HG03039 (cell line): ENCODE results near the gene OR6S1.

Experiments
- ATAC-seq: cut with Tn5 transposase; IDR thresholded peaks from one replicate; pipeline ENCODE4 v1.9.1; 2021; ENCODE audit warnings: mild to moderate bottlenecking, moderate library complexity; ENCODE audit not compliant: unreplicated experiment

The OR6S1 gene

GRCh38 chr14:20641591-20641990, at the start of gene OR6S1:
TSS of gene OR6S1 (minus strand) at chr14:20641691. CDS start at chr14:20641691, 0 bp downstream.
- no peak for ATAC-seq

- ATAC-seq: peak; percentile 79
Measured at GRCh38 chr14:20690848-20691640, 49.6 kb upstream of the OR6S1 start.

GRCh38 chr14:20688167-20688839, 46.8 kb upstream of the OR6S1 start, which contains the start of gene ANG:
TSS of gene ANG (plus strand) at chr14:20688764. CDS start at chr14:20693565, 4,801 bp downstream.
- ATAC-seq: no peak

DNA sequence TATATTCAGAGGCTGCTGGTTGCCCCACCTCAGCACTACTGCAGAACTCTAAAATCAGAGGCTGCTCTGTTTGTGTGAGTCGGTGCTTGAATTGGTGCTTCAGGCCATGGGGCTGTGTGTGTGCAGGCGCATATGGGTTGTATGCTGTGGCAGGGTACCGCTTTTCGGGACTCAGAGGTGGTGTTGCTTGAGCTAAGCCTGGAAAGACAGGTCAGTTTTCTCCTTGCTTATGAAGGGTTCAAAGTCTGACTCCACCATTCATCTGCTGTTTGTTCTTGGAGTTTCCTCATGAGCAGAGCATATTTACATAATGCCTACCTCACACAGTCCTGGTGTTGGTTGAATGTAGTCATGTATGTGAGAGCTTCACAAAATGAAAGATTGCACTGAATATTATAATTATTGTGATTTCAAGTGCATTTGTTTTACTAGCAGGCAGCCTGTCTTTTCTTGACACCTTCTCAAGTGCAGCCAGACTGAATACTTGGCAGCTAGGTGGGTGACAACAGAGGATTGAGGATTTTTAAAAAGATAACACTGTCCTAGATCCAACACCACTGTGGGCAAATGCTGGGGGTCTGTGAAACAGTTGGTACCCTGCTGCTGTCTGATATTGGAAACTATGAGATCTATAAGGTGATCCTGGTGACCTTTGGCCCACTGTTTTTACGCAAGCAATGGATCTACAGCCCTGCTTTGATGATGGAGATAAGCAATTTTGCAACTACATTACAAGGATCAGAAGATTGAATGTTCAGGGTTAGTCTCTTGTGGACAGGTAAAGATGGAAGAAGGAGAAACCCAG, 46.1 kb upstream of the OR6S1 start:
- ATAC-seq: no peak

DNA sequence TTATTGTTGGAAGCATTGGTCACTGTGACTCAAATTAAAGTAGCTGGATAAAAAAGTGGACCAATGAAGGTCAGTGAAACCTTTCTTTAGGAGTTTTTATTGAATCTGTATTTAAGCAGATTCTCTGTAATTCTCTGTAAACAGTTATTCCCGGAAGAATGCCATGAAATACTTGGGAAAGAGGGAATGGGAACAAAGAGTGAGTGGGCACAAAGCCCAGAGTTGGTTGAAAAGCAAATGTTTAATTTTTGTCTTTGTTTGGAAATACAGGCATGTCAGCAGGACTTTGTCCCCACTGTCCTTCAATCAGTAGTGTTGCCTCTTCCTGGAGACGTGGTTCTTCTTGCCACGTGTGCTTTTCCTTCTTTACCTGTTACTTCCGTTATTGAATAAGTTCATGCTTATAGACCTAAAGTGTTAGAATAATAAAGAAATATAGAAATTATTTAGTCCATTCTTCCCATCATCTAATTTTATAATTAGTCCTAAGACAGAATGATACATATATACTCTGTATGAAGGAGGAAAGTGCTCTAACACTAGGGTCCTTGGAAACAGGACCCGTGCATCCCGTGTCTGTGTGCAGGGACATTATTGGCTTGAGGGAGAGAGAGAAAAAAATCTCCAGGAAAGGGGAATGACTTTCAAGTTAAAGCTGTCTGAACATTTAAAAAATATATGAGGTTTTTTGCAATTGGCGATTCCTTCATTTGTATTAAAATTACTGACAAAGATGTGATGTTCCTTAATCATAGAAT, 45.1 kb upstream of the OR6S1 start:
- ATAC-seq: no peak

DNA sequence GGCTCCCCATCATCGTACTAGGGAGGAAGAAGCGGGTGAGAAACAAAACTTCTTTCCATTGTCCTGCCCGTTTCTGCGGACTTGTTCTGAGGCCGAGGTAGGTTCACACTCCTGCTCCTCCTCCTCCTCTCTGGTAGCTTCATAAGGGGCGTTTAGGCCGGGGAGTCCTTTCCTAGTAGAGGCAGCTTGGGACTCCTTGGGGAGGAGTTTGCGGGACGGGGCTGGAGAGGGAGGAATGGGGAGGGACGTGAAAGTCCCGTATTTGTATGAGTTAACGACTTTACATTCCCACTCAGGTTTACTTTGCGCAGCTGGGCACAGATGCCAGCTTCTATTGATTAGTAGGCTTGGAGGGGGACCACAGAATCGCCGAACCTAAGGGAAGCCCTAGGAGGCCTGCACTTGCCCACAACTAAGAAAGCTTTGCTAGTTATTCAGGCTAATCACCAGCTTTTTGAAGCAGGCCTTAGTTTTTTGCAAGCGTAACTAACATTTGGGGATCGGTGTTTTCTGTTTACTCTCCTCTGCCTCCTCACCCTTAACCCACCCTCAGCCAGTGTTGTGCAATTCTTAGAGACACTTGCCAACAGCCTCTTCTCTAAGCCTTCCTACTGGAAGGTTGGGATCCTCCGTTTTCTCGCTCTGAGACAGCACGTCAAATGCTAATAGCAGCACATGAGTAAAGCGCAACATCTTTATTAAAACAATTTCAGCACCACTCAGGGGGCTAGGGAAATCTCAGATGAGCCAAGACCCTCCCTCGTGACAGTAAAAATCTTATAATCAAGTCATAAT, 43.4 kb upstream of the OR6S1 start:
- no peak for ATAC-seq

- peak; percentile 19 for ATAC-seq
Measured at GRCh38 chr14:20683891-20684661, 42.6 kb upstream of the OR6S1 start, which contains the start of gene RNASE4. TSS of gene RNASE4 (plus strand) at chr14:20684560. CDS start at chr14:20699372, 14,812 bp downstream.

GRCh38 chr14:20683125-20683890, 41.8 kb upstream of the OR6S1 start:
- ATAC-seq: peak; percentile 21

DNA sequence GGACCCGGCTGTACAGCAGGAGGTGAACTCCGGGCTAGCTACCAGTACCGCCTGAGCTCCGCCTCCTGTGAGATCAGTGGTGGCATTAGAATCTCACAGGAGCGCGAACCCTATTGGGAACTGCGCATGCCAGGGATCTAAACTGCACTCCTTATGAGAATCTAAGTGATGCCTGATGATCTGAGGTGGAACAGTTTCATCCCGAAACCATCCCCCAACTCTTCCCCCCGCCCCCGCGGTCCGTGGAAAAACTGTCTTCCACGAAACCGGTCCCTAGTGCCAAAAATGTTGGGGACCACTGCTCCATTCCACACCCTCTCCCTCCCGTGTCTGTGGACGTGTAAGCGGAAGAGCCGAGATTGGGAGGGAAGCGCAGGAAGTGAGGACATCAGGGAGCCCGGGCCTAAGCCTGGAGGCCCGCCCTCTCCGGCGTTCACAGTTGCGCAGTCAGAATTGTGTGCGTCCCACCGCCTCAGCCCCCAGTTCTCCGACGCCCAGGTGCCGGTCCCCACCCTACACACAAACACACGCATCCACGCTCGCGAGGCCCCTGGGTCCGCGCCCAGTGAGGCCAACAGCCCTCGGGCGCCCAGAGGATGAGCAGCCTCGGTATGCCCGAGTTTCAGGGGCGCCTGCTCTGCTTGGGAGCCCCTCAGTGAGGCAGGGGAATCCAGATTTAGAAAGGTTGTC, 41.1 kb upstream of the OR6S1 start:
- peak; percentile 45 for ATAC-seq

DNA sequence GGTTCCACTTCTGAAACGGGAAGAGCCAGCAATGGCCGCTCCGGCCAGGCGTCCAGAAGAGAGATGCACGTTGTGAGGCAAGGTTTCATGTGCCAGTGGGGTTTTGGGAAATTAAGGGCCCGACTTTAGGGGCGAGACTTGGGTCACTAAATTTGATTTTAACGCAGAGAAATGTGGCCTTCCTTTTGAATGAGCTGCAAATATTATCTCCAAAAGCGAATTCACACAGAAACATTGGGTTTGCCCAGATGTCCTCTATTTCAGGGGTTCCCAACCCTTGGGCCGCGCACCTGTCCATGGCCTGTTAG, 40.6 kb upstream of the OR6S1 start:
- no peak for ATAC-seq

DNA sequence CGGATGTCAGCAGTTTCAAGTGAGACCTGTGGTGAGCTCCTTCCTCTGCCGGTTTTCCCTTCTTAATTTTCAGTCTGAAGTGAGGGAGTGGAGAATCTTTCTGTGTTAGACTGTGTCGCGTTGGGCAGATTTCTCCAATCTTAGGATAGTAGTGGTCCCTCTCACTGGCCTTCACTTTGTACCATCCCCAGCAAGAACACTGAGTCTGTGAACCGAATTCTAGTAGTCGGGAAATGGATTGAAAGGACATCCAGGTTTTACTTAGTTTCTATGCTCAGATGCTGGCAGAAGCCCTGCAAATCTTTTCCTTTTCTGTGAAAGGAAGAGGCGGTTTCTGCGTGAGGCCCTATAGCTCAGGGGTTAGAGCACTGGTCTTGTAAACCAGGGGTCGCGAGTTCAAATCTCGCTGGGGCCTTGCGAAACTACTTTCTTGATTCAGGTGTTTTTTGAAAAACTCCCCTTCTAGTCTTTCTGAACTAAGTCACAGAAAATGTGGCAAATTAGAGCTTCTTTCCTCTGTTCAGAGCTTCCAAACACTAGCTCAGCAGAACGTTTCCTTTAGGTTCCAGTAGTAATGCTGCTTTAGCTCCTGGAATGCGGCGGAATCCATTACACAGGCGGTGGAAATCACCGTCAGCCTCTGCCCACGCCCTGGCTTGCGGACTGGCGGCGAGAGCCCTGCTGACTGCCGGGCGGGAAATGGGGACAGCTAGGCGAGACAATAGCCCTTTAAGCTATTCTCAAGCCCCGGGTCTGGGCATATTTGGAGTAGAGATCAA, 40.0 kb upstream of the OR6S1 start:
- ATAC-seq: no peak

- no peak for ATAC-seq
Measured at GRCh38 chr14:20680843-20681347, 39.4 kb upstream of the OR6S1 start.

DNA sequence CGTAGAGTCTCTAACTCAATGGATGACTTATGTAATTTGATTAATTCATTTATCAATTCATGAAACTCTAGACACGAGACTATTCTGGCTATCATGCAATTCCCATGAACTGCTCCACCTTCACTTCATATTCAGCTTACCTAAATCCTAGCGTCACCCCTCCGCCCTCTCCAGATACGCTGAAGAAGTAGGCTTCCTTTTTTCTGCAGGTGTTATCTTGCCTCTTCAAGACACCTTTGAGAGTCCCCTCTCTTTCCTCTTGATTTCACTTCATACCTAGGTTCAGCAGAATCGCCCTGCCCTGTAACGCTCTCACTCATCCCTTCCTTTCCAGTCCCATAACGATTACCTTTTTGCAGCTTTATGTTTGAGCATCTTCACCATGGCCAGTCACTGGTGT, 38.9 kb upstream of the OR6S1 start:
- no peak for ATAC-seq

DNA sequence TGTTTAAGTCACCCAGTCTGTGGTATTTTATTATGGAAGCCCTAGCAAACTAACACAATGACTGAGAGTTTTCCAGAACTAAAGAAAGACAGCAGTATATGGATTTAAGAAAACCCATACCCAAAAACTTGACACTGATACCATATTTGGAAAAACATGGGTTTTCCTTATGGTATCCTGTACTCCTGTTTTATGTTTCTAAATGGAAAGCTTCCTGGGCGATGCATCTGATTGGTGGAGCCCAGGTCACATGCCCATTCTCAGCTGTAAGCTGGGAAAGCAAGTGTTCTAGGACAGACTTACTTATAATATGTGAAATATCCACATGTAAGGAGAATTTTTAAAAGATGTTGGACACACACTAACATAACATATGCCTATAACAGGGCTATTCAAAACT, 38.4 kb upstream of the OR6S1 start:
- ATAC-seq: no peak

- ATAC-seq: no peak
Measured at GRCh38 chr14:20676072-20676471, 34.6 kb upstream of the OR6S1 start.

GRCh38 chr14:20675669-20676068, 34.2 kb upstream of the OR6S1 start:
- no peak for ATAC-seq
